NB4 (cell line): ENCODE measurements around the gene DCAF17.

Experiments used
- DNase-seq: peaks from one replicate; pipeline ENCODE4 v3.0.0; 2010; ENCODE audit warnings: low read depth
- H3K4me3 ChIP-seq: one replicate; pipeline ENCODE4 v1.5.1; 2011; ENCODE audit warnings: mild to moderate bottlenecking, low read depth, low read length, moderate library complexity
- MYC ChIP-seq: IDR thresholded peaks from 2 replicates; pipeline ENCODE4 v1.6.1; 2011; ENCODE audit warnings: low read depth, low read length
- POLR2A ChIP-seq: IDR thresholded peaks from 2 replicates; pipeline ENCODE4 v1.6.1; 2011; ENCODE audit warnings: mild to moderate bottlenecking; ENCODE audit not compliant: insufficient read length; ENCODE audit errors: extremely low read depth
- TF ChIP-seq, protein P1 (sequence below): IDR thresholded peaks from 2 replicates; pipeline ENCODE4 v1.6.1; 2011; ENCODE audit warnings: low read depth, low read length
- TF ChIP-seq, protein P2 (sequence below): IDR thresholded peaks from one replicate; pipeline ENCODE4 v1.5.1; 2012; ENCODE audit warnings: low read depth, low read length

Gene DCAF17

DNA sequence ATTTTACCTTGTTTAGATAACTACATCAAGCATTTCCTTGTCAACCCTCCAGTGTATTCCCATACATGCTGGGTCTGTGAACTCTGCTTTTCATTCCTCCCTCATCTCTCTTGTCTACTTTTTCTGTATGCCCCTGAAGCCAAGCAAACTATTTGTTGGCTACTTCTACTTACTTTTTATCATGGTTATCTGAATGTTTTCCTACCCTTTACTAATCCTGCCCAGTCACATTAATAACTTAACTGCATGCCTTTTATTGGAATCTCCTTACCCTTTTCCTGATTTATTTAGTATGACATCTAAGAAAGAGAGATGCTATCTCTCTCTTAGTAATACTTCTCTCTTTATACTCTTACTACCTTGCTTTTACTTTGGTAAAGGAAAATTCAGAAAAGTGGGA, 17.0 kb downstream of the DCAF17 start:
- DNase-seq, result no peak
- H3K4me3 ChIP-seq, result no peak overlapping the region
- no peak for TF ChIP-seq MYC
- TF ChIP-seq, protein P1, sequence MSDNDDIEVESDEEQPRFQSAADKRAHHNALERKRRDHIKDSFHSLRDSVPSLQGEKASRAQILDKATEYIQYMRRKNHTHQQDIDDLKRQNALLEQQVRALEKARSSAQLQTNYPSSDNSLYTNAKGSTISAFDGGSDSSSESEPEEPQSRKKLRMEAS, result no peak
- no peak for TF ChIP-seq POLR2A
- TF ChIP-seq, protein P2, sequence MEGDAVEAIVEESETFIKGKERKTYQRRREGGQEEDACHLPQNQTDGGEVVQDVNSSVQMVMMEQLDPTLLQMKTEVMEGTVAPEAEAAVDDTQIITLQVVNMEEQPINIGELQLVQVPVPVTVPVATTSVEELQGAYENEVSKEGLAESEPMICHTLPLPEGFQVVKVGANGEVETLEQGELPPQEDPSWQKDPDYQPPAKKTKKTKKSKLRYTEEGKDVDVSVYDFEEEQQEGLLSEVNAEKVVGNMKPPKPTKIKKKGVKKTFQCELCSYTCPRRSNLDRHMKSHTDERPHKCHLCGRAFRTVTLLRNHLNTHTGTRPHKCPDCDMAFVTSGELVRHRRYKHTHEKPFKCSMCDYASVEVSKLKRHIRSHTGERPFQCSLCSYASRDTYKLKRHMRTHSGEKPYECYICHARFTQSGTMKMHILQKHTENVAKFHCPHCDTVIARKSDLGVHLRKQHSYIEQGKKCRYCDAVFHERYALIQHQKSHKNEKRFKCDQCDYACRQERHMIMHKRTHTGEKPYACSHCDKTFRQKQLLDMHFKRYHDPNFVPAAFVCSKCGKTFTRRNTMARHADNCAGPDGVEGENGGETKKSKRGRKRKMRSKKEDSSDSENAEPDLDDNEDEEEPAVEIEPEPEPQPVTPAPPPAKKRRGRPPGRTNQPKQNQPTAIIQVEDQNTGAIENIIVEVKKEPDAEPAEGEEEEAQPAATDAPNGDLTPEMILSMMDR, result no peak

DNA sequence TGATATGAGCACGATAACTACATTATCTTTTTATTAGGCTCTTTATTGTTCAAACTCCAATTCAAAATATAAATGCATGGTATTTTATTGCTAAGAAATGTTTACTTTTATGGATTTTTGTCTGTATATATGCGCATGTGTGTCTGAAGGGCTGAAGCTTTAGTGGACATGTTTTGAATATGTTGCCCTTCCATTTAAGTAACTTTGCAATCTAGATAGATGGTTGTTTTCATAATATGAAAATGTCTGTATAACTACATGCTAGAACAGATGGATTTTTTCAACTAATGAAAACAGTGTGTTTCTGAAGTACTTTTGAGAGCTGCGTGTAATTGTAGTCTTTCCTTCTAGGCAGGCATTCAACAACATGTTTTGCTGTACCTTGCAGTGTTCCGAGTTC, 18.7 kb downstream of the DCAF17 start:
- H3K4me3 ChIP-seq, result no peak overlapping the region
- TF ChIP-seq MYC (no peak), POLR2A (no peak)
- TF ChIP-seq, protein P1, result no peak
- TF ChIP-seq, protein P2, result no peak
- DNase-seq, result no peak

DNA sequence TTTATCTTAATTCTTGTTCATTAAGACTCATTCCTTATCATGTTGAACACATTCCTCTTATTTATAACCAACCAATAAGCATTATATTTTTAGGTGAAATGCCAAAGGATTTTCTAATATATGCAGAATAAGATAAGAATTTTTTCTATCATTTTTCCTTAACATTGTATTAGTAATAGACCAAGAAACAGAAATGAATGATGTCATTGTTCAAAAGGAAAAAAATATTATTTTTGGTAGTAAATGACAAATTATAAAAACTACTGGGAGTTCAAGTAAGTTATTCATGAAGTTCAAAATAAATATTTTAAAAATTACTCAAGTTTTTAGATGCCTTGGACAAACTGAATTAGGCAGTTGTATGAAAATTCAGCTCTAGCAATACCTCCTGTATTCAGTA, 25.5 kb downstream of the DCAF17 start:
- no peak for DNase-seq
- TF ChIP-seq, protein P2, result no peak
- TF ChIP-seq MYC (no peak), POLR2A (no peak)
- TF ChIP-seq, protein P1, result no peak
- H3K4me3 ChIP-seq, result no peak overlapping the region

DNA sequence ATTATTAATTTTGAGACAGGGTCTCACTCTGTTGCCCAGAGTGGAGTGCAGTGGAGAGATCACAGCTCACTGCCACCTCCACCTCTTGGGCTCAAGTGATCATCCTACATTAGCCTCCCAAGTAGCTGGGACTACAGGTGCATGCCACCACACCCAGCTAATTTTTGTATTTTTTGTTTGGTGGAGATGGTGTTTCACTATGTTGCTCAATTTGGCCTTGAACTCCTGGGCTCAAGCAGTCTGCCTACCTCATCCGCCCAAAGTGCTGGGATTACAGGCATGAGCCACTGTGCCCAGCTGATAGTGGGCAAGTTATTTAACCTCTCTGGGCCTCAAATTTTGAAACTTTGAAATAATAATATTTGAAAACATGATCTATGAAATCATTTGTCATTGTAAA, 26.5 kb downstream of the DCAF17 start:
- H3K4me3 ChIP-seq, result no peak overlapping the region
- no peak for DNase-seq
- TF ChIP-seq, protein P2, result no peak
- TF ChIP-seq MYC (no peak), POLR2A (no peak)
- TF ChIP-seq, protein P1, result no peak

DNA sequence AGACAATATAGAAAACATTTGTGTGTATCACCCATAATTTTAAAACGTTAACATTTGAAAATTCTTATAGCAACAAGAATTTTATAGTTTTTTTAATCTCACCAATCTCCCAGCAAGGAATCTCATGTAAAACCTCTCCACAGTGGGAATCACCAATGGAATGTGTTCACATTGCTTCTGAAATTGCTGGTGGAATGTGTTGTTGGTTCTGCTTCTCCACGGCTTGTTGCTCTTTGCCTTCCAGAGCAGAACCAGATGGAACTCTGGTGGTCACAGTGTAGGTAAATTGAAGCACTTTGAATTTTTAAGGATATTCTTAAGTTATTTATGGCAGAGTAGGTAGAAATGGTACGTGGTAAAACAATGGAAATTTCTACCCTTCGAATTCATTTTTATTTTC, 35.1 kb downstream of the DCAF17 start:
- DNase-seq, result no peak
- H3K4me3 ChIP-seq, result no peak overlapping the region
- TF ChIP-seq, protein P2, result no peak
- TF ChIP-seq POLR2A (no peak), MYC (no peak)
- TF ChIP-seq, protein P1, result no peak

DNA sequence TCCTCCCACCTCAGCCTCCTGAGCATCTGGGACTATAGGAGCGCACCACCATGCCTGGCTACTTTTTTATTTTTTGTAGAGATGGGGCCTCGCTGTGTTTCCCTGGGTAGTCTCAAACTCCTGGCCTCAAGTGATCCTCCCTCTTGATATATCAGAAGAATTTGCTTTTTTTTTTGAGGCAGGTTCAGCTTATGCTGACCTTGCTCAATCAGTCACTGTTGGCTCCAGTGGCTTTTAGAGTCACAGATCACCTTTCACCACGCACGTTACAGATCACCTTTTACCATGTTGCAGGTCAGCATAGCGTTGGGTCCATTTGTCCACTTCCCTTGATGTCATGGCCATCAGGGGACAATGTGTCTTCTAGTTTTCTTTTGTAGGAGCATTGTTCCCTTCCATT, 36.1 kb downstream of the DCAF17 start:
- TF ChIP-seq, protein P2, result no peak
- TF ChIP-seq, protein P1, result no peak
- no peak for DNase-seq
- no peak overlapping the region for H3K4me3 ChIP-seq
